GM12872 (cell line): ENCODE results near the gene VCX2.

Experiments used
- CTCF ChIP-seq: IDR thresholded peaks from 3 replicates; pipeline ENCODE4 v1.5.1; 2011; ENCODE audit warnings: low read depth, mild to moderate bottlenecking, low read length, moderate library complexity; ENCODE audit not compliant: insufficient read depth

Gene VCX2

GRCh38 chrX:8141896-8142295 is 29.2 kb downstream of the VCX2 start:
- no peak for TF ChIP-seq CTCF

DNA sequence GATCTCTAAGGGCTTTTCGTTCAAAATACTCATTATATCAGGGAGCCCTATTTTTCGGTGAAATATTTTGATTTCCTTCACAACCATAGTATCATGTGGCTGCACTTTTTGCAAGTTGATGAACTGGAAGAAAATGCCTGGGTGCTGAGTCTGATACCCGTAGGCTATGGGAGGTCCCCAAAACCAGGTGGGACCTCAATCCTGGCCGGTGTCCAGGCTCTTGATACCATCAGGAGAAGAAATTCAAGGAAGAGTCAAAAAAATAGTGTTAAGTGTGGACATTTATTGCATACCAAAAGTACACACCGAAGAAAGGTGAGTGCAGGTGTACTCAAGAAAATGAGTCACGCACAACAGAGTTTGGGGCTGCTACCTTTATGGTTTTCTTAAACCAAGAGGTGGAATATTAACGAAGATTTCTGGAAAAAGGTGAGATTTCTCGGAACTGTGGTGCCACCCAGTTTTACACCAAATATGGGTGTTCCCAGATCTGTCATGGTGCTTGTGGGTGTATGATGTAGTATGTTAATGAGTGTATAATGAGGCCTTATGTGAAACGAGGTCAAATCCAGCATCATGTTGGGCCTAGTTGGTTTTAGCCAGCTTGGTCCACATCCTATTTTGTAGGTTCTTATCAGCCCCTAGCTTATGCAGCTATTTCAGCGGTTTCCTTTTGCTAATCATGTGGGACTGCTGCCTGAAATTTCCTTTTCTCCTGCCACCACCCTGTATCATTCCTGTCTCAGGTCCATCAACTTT is 29.9 kb downstream of the VCX2 start:
- no peak for TF ChIP-seq CTCF

GRCh38 chrX:8139716-8140115 is 31.4 kb downstream of the VCX2 start:
- no peak for TF ChIP-seq CTCF

- TF ChIP-seq CTCF: no peak
These were observed 32.8 kb downstream of the VCX2 start for GRCh38 chrX:8138252-8138651.

DNA sequence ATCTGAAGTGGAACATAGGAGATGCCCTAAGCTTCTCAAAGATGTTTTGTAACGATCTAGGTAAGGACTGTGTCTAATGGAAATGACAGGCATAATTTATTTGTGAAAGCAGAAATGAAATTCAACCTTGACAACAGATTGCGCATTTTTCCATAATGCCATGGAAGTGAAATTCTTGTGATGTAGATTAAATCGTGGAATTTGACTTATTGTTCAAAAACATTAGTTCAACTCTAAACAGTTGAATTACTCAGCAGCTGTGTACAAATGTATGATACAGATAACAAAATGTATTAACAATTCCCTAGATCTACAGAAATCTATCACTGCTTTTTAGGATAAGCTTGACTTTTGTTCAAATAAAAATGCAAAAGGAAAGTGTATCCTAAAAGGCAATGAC is 44.4 kb downstream of the VCX2 start:
- TF ChIP-seq CTCF: no peak

GRCh38 chrX:8126092-8126491 is 45.0 kb downstream of the VCX2 start:
- no peak for TF ChIP-seq CTCF

DNA sequence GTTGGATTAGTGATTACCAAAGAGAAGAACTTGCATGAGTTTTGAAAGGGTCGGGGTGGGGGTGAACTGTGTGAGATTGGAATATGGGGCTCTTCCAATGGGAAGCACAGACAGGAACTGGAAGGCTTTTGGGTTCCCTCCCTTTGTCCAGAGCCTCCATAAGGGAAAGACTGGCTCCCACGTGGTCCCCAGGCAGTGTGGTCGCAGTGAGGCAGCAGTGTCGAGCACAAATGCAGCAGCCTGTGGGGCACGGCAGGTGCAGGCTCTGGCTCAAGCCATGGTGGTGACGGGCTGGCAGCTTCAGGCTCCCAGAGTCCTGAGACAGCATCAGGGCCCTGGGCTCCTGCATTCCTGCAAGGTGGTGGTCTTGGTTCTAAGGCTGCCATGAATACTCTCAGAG is 45.5 kb downstream of the VCX2 start:
- TF ChIP-seq CTCF: no peak
